SIG-M5 treated with dmso at 0.1 percent for 504 hours (cell line): ENCODE measurements around the gene ARHGEF28.

ENCODE experiments used
- DNase-seq: peaks from one replicate; lab custom pipeline; 2025; ENCODE audit not compliant: unreplicated experiment; lab: John Stamatoyannopoulos, UW

Gene ARHGEF28

DNA sequence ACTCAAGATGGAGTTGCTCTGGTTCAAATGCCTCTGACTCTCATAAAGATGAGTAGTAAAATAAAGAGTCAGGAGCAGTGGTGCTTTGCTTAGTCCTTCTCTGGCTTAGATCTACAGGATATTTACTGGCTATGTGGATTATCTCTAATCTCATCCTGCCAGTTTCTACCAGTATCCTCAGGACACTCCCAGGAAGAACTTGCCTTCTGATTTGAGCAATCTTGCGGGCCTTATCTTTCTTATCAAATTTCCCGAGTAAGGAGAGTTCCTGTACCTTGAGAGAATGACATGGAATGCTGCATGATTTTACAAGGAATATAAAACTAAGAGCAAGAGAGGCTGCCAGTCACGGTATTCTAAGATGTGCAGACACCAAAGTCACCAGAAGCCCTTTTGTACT, 364.0 kb downstream of the ARHGEF28 start:
- DNase-seq = no peak
